PC-9 (cell line): Measurements from ENCODE around the gene LSM2.

Experiments used
- EZH2 ChIP-seq: fragments of 200-600 bp; sonication (generic); IDR thresholded peaks from 2 replicates; pipeline ENCODE4 v1.8.0; 2017; ENCODE audit warnings: antibody characterized with exemption, low read depth
- TF ChIP-seq, protein P1 (sequence below): fragments of 200-600 bp; sonication (generic); conservative IDR thresholded peaks from 2 replicates; pipeline ENCODE4 v1.6.1; 2017; ENCODE audit warnings: mixed run types, antibody characterized with exemption, mild to moderate bottlenecking, moderate library complexity

DNA sequence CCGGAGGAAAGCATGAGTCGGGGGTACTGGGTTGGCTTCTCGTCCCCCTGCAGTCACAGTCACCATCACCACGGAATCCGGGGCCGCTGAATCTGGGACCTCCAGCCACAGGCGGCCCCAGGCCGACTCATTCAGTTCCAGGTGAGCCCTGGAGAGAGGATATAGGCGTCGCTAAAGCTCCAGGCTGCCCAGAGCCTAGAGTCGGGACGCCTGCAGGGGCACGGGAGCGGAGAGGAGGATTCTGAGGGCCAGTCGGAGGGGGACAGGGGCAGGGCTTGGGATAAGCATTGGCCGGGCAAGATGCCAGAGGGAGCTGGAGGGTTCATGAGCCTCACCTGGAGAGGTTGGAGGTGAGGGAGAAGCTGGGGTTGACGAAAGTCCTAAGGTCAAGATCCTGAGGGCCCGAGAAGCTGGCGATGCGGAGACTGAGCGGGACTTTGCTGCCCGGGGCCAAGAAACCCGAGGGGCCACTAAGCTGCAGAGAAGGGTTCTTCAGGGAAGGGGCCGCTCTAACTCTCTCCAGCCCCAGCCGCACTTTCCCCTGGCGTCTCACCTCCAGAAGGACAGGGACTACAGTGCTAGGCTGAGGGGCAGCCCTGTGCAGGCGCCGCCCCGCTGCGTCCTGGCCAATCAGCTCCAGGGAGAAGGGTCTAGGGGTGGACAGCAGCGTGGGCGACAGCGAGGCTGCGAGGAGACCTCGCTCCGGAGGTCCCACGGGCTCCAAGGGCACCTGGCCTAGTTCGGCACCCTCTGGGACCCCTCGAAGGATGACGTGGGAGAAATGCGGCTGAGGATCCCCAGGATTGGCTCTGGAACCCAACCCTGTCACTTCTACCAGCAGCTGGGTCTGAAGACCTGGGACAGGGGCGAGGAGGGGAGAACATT lies 40.6 kb downstream of the LSM2 start:
- TF ChIP-seq, protein P1, sequence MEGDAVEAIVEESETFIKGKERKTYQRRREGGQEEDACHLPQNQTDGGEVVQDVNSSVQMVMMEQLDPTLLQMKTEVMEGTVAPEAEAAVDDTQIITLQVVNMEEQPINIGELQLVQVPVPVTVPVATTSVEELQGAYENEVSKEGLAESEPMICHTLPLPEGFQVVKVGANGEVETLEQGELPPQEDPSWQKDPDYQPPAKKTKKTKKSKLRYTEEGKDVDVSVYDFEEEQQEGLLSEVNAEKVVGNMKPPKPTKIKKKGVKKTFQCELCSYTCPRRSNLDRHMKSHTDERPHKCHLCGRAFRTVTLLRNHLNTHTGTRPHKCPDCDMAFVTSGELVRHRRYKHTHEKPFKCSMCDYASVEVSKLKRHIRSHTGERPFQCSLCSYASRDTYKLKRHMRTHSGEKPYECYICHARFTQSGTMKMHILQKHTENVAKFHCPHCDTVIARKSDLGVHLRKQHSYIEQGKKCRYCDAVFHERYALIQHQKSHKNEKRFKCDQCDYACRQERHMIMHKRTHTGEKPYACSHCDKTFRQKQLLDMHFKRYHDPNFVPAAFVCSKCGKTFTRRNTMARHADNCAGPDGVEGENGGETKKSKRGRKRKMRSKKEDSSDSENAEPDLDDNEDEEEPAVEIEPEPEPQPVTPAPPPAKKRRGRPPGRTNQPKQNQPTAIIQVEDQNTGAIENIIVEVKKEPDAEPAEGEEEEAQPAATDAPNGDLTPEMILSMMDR: no peak
- TF ChIP-seq EZH2: no peak
